Medulla oblongata (tissue), 1 donor: ENCODE data around the gene CGB1.
"Not testable (repeated sequence)": the region's sequence is repeated elsewhere in the genome, so short reads cannot be mapped to it uniquely, and the experiment has no call there.

Source experiments
- DNase-seq: peaks from one replicate; pipeline ENCODE4 v3.0.0-alpha.2; 2015; ENCODE audit errors: extremely low spot score

Gene CGB1

GRCh38 chr19:49036815-49037214, at the start of gene CGB1:
Gene CGB1, minus strand, starts transcription at chr19:49036895. Its CDS starts 184 bp downstream, at chr19:49036711.
- not testable (repeated sequence) for DNase-seq

GRCh38 chr19:49086296-49086695, 49.6 kb upstream of the CGB1 start:
- no peak for DNase-seq

GRCh38 chr19:49085868-49086232, 49.2 kb upstream of the CGB1 start:
- no peak for DNase-seq

- DNase-seq = peak; percentile 98
Observed at GRCh38 chr19:49085020-49085867, 48.5 kb upstream of the CGB1 start, which contains the start of gene SNRNP70. Gene SNRNP70, plus strand, starts transcription at chr19:49085451. Its CDS starts 964 bp downstream, at chr19:49086415.

GRCh38 chr19:49084206-49085019, 47.7 kb upstream of the CGB1 start:
- DNase-seq = no peak

GRCh38 chr19:49081273-49081672, 44.6 kb upstream of the CGB1 start:
- no peak for DNase-seq

GRCh38 chr19:49080392-49080791, 43.7 kb upstream of the CGB1 start:
- DNase-seq = no peak

GRCh38 chr19:49074869-49075268, 38.2 kb upstream of the CGB1 start:
- DNase-seq = peak; percentile 62

GRCh38 chr19:49073514-49074378, 37.1 kb upstream of the CGB1 start:
- DNase-seq = no peak

- DNase-seq = no peak
Observed at GRCh38 chr19:49071860-49072547, 35.3 kb upstream of the CGB1 start.

GRCh38 chr19:49070416-49070815, 33.7 kb upstream of the CGB1 start:
- no peak for DNase-seq

- no peak for DNase-seq
Observed at GRCh38 chr19:49069026-49069425, 32.3 kb upstream of the CGB1 start.

- DNase-seq = no peak
Observed at GRCh38 chr19:49067554-49067953, 30.9 kb upstream of the CGB1 start.

GRCh38 chr19:49065905-49066512, 29.3 kb upstream of the CGB1 start:
- no peak for DNase-seq

GRCh38 chr19:49064768-49065611, 28.3 kb upstream of the CGB1 start, which contains the start of gene NTF4:
Gene NTF4, minus strand, starts transcription at chr19:49064818. Its CDS starts 2,821 bp downstream, at chr19:49061997.
- no peak for DNase-seq

GRCh38 chr19:49064029-49064629, 27.4 kb upstream of the CGB1 start:
- no peak for DNase-seq

- no peak for DNase-seq
Observed at GRCh38 chr19:49061445-49061844, 24.8 kb upstream of the CGB1 start.

- no peak for DNase-seq
Observed at GRCh38 chr19:49061000-49061399, 24.3 kb upstream of the CGB1 start.

- no peak for DNase-seq
Observed at GRCh38 chr19:49059053-49059452, 22.4 kb upstream of the CGB1 start.
